Measurements from ENCODE around the gene VAMP8. TPM values are rescaled to one million over a fixed set of nuclear protein-coding genes. Genes with fewer than 3 reads are reported as not detected.
A peak's percentile ranks its signal among the peaks of the same experiment; 100 is the strongest.
"Not testable (repeated sequence)": the region's sequence is repeated elsewhere in the genome, so short reads cannot be mapped to it uniquely, and the experiment has no call there.

The VAMP8 gene
- total and polyA plus RNA-seq, 8 donors, result 51.8 to 250 (median 64.2) TPM

- H3K27ac ChIP-seq, result no peak overlapping the region
- no peak for DNase-seq
- H3K4me1 ChIP-seq, result peaks cover 6 to 27% of the 10 kb centered on the region in 2 donors
- no peaks in the 10 kb centered on the region for H3K27me3 ChIP-seq
- H3K36me3 ChIP-seq, result peaks cover 0 to 59% of the 10 kb centered on the region in 2 donors
- intact Hi-C loops (cut with DNase I), result loop anchor here in 1 of 2 donors (10.0 kb wide), 1 partner anchor 142 kb away; the partner anchor contains the start of genes CAPG and SH2D6
- no peaks in the 10 kb centered on the region for H3K9me3 ChIP-seq
- H3K4me3 ChIP-seq, result no peak overlapping the region
- no peak for ATAC-seq
- no peak for TF ChIP-seq CTCF (IDR thresholded peaks at IDR 0.05)
These were observed 20.3 kb upstream of the VAMP8 start for GRCh38 chr2:85557130-85557529.

- intact Hi-C loops (cut with DNase I), result loop anchor here in 1 of 2 donors (10.0 kb wide), 1 partner anchor 143 kb away; the partner anchor contains the start of genes CAPG and SH2D6
- Histone ChIP-seq H3K4me3 (no peak overlapping the region), H3K36me3 (peaks cover 0 to 49% of the 10 kb centered on the region in 2 donors), H3K27ac (no peak overlapping the region), H3K4me1 (peaks cover 4 to 29% of the 10 kb centered on the region in 2 donors), H3K27me3 (no peaks in the 10 kb centered on the region), H3K9me3 (no peaks in the 10 kb centered on the region)
- TF ChIP-seq CTCF (IDR thresholded peaks at IDR 0.05), result no peak
- ATAC-seq (no peak), DNase-seq (no peak)
These were observed 19.2 kb upstream of the VAMP8 start for GRCh38 chr2:85558160-85558559.

GRCh38 chr2:85560403-85560726, 17.0 kb upstream of the VAMP8 start:
- Histone ChIP-seq H3K36me3 (peaks cover 0 to 27% of the 10 kb centered on the region in 2 donors), H3K27ac (peak overlapping the region; percentile 87), H3K4me1 (peaks cover 4 to 29% of the 10 kb centered on the region in 2 donors), H3K4me3 (peak overlapping the region; percentile 73 to 78)
- H3K9me3 ChIP-seq; ATAC-seq; DNase-seq; intact Hi-C loops (cut with DNase I); H3K27me3 ChIP-seq: not testable (repeated sequence)

GRCh38 chr2:85560812-85561279, 16.5 kb upstream of the VAMP8 start:
- Histone ChIP-seq H3K4me3 (peak overlapping the region; percentile 73 to 78), H3K4me1 (peaks cover 4 to 29% of the 10 kb centered on the region in 2 donors), H3K9me3 (no peaks in the 10 kb centered on the region), H3K27ac (peak overlapping the region; percentile 87), H3K27me3 (no peaks in the 10 kb centered on the region), H3K36me3 (peaks cover 0 to 23% of the 10 kb centered on the region in 2 donors)
- DNase-seq (no peak), ATAC-seq (peak; percentile 5)
- intact Hi-C loops (cut with DNase I), result no loop called here
- no peak for TF ChIP-seq CTCF (IDR thresholded peaks at IDR 0.05)

GRCh38 chr2:85561280-85562212, 15.8 kb upstream of the VAMP8 start, which contains the start of gene GGCX:
TSS of gene GGCX (minus strand) at chr2:85561493. CDS start at chr2:85561428, 65 bp downstream.
- Histone ChIP-seq H3K27ac (peak within 1 kb of the TSS; percentile 87), H3K9me3 (no peaks in the 10 kb centered on the region), H3K4me3 (peak within 1 kb of the TSS; percentile 73 to 78), H3K27me3 (no peaks in the 10 kb centered on the region), H3K4me1 (peaks cover 4 to 29% of the 10 kb centered on the region in 2 donors), H3K36me3 (peaks cover 0 to 16% of the 10 kb centered on the region in 2 donors)
- TF ChIP-seq CTCF (IDR thresholded peaks at IDR 0.05), result peak in 1 of 2 donors; percentile 32
- peak; percentile 94 for ATAC-seq
- peak; percentile 94 to 99 (median 97) for DNase-seq
- intact Hi-C loops (cut with DNase I), result no loop called here

All from left lung (tissue), 10 donors.